Retina (tissue), 1 donor: ENCODE data around the gene SHROOM3.

ENCODE experiments used
- DNase-seq: peaks from one replicate; pipeline ENCODE4 v3.0.0-alpha.2; 2016

The SHROOM3 gene

GRCh38 chr4:76756416-76756815 lies 321.4 kb downstream of the SHROOM3 start:
- DNase-seq = no peak

GRCh38 chr4:76757418-76757939 lies 322.4 kb downstream of the SHROOM3 start:
- DNase-seq = no peak

- peak; percentile 71 for DNase-seq
These were observed 323.4 kb downstream of the SHROOM3 start for GRCh38 chr4:76758290-76758882.

- no peak for DNase-seq
These were observed 324.0 kb downstream of the SHROOM3 start for GRCh38 chr4:76758996-76759395.

- no peak for DNase-seq
These were observed 325.2 kb downstream of the SHROOM3 start for GRCh38 chr4:76760193-76760592.

GRCh38 chr4:76762137-76763130 lies 327.4 kb downstream of the SHROOM3 start:
- no peak for DNase-seq

- DNase-seq = no peak
These were observed 329.2 kb downstream of the SHROOM3 start for GRCh38 chr4:76764251-76764650.

GRCh38 chr4:76765473-76766183 lies 330.6 kb downstream of the SHROOM3 start:
- no peak for DNase-seq

GRCh38 chr4:76767983-76768382 lies 333.0 kb downstream of the SHROOM3 start:
- no peak for DNase-seq

GRCh38 chr4:76772498-76773106 lies 337.6 kb downstream of the SHROOM3 start:
- DNase-seq = no peak

GRCh38 chr4:76773766-76774165 lies 338.7 kb downstream of the SHROOM3 start:
- DNase-seq = no peak

GRCh38 chr4:76779740-76780459 lies 344.9 kb downstream of the SHROOM3 start:
- no peak for DNase-seq

GRCh38 chr4:76780781-76781697 lies 346.0 kb downstream of the SHROOM3 start:
- DNase-seq = no peak

GRCh38 chr4:76781698-76782595 lies 346.9 kb downstream of the SHROOM3 start:
- DNase-seq = no peak

- no peak for DNase-seq
These were observed 347.8 kb downstream of the SHROOM3 start for GRCh38 chr4:76782837-76783236.

GRCh38 chr4:76783836-76784235 lies 348.8 kb downstream of the SHROOM3 start:
- no peak for DNase-seq

- DNase-seq = no peak
These were observed 349.2 kb downstream of the SHROOM3 start for GRCh38 chr4:76784237-76784636.

- DNase-seq = no peak
These were observed 352.9 kb downstream of the SHROOM3 start for GRCh38 chr4:76787898-76788297.

GRCh38 chr4:76790377-76790776 lies 355.3 kb downstream of the SHROOM3 start:
- DNase-seq = no peak

GRCh38 chr4:76791479-76791878 lies 356.4 kb downstream of the SHROOM3 start:
- no peak for DNase-seq
